MG63 (cell line): ENCODE results near the gene LMF2. TPM values are rescaled to one million over a fixed set of nuclear protein-coding genes. Genes with fewer than 3 reads are reported as not detected.

ENCODE experiments used
- DNase-seq: peaks from one replicate; pipeline ENCODE4 v3.0.0-alpha.2; 2020
- H3K27me3 ChIP-seq: fragments of 250-450 bp; sonication (Bioruptor Pico); 2 replicates; pipeline ENCODE4 v1.5.1; 2020; ENCODE audit warnings: mild to moderate bottlenecking, moderate library complexity
- H3K36me3 ChIP-seq: fragments of 250-450 bp; sonication (Bioruptor Pico); 2 replicates; pipeline ENCODE4 v1.5.1; 2020; ENCODE audit warnings: mild to moderate bottlenecking, moderate library complexity
- H3K4me3 ChIP-seq: fragments of 250-450 bp; sonication (Bioruptor Pico); 2 replicates; pipeline ENCODE4 v1.5.1; 2020; ENCODE audit warnings: mild to moderate bottlenecking, moderate library complexity
- H3K9me3 ChIP-seq: fragments of 250-450 bp; sonication (Bioruptor Pico); 2 replicates; pipeline ENCODE4 v1.5.1; 2020; ENCODE audit warnings: mild to moderate bottlenecking, moderate library complexity
- total RNA-seq: library from RNA; depleted of rRNA; stranded (reverse); fragments of >200 nt; shearing (Covaris generic); gene quantifications from 2 replicates; pipeline ENCODE4 v1.2.3, GENCODE V29; 2014; ENCODE audit warnings: low replicate concordance

LMF2 gene
- total RNA-seq, 1 experiment from 2014 or later: 30.3 TPM

DNA sequence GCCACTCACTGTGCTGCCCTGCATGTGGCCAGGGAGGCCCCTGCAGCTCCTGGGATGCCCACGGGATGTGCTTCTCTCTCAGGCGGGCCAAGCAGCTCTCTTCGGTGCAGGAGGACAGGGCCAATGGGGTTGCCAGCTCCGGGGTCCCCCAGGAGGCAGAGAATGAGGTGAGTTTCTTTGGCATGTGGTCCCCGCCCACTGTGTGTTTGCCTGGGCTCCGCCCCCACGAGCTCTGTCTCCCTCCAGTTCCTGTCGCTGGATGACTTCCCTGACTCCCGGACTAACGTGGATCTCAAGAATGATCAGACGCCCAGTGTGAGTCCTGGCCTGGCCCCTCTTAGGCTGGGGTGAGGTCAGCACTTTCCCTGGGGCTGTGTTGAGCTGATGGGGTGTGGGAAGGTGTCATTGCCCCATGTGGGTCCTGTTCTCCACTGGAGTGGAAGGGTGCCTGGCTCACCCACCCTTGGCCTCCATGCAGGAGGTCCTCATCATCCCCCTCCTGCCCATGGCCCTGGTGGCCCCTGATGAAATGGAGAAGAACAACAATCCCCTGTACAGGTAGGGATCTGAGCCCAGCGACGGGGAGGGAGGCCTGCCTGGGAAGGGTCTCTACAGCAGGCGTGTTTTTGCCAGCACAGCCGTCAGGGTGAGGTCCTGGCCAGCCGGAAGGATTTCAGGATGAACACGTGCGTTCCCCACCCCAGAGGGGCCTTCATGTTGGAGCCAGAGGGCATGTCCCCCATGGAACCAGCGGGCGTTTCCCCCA is 10.2 kb upstream of the LMF2 start:
- Histone ChIP-seq H3K36me3 (peaks cover 35% of the 10 kb centered on the region), H3K27me3 (no peaks in the 10 kb centered on the region), H3K4me3 (no peak overlapping the region), H3K9me3 (no peaks in the 10 kb centered on the region)
- DNase-seq: no peak

GRCh38 chr22:50516891-50517290 is 9.4 kb upstream of the LMF2 start:
- Histone ChIP-seq H3K36me3 (peaks cover 36% of the 10 kb centered on the region), H3K27me3 (no peaks in the 10 kb centered on the region)
- no peak for DNase-seq

DNA sequence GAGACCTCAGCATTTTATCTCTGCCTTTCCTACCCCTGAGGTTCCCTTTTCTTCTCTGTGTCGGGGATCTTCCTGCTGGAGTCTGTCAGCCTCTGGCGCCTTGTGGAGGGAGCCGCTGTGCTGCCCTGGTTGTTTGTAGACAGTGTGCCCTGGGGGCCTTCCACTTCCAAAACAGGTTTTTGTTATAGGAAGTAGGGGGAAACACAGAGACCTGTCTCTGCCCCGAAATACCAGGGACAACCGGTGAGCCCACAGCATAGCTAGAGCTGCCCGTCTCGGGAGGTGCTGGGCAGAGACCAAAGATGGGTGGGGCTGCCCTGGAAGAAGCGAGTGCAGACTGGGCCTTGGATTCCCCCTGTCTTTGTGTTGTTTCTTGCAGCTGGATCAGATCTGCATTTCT is 8.6 kb upstream of the LMF2 start:
- DNase-seq: no peak
- H3K27me3 ChIP-seq: no peaks in the 10 kb centered on the region
- peaks cover 36% of the 10 kb centered on the region for H3K36me3 ChIP-seq
- no peak overlapping the region for H3K4me3 ChIP-seq
- H3K9me3 ChIP-seq: no peaks in the 10 kb centered on the region

More at GRCh38 chr22:50516891-50517290, 9.4 kb upstream of the LMF2 start:
- Histone ChIP-seq H3K4me3 (no peak overlapping the region), H3K9me3 (no peaks in the 10 kb centered on the region)

DNA sequence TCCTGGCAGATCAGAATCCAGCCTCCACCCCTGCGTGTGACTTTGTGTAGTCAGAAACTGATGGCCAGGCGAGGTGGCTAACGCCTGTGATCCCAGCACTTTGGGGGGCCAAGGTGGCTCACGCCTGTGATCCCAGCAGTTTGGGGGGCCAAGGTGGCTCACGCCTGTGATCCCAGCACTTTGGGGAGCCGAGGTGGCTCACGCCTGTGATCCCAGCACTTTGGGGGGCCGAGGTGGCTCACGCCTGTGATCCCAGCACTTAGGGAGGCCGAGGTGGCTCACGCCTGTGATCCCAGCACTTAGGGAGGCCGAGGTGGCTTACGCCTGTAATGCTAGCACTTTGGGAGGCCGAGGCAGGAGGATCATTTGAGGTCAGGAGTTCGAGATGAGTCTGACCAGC is 5.7 kb upstream of the LMF2 start:
- Histone ChIP-seq H3K27me3 (no peaks in the 10 kb centered on the region), H3K4me3 (no peak overlapping the region), H3K36me3 (peaks cover 21% of the 10 kb centered on the region), H3K9me3 (no peaks in the 10 kb centered on the region)
- DNase-seq: no peak

GRCh38 chr22:50508897-50509296 is 1.4 kb upstream of the LMF2 start:
- no peaks in the 10 kb centered on the region for H3K27me3 ChIP-seq
- H3K36me3 ChIP-seq: peaks cover 25% of the 10 kb centered on the region
- DNase-seq: no peak
- H3K9me3 ChIP-seq: no peaks in the 10 kb centered on the region
- H3K4me3 ChIP-seq: peak overlapping the region; percentile 74

- Histone ChIP-seq H3K9me3 (no peaks in the 10 kb centered on the region), H3K27me3 (no peaks in the 10 kb centered on the region), H3K36me3 (peaks cover 26% of the 10 kb centered on the region), H3K4me3 (peak within 1 kb of the TSS; percentile 98)
- peak; percentile 89 for DNase-seq
These were observed 736 bp upstream of the LMF2 start, which contains the start of gene NCAPH2 for GRCh38 chr22:50507991-50508884. NCAPH2 (plus strand) TSS chr22:50508224; CDS start chr22:50508338, 114 bp downstream.

- Histone ChIP-seq H3K27me3 (no peaks in the 10 kb centered on the region), H3K36me3 (peaks cover 22% of the 10 kb centered on the region), H3K4me3 (peak overlapping the region; percentile 98), H3K9me3 (no peaks in the 10 kb centered on the region)
- no peak for DNase-seq
These were observed 686 bp downstream of the LMF2 start for GRCh38 chr22:50506611-50507420.

DNA sequence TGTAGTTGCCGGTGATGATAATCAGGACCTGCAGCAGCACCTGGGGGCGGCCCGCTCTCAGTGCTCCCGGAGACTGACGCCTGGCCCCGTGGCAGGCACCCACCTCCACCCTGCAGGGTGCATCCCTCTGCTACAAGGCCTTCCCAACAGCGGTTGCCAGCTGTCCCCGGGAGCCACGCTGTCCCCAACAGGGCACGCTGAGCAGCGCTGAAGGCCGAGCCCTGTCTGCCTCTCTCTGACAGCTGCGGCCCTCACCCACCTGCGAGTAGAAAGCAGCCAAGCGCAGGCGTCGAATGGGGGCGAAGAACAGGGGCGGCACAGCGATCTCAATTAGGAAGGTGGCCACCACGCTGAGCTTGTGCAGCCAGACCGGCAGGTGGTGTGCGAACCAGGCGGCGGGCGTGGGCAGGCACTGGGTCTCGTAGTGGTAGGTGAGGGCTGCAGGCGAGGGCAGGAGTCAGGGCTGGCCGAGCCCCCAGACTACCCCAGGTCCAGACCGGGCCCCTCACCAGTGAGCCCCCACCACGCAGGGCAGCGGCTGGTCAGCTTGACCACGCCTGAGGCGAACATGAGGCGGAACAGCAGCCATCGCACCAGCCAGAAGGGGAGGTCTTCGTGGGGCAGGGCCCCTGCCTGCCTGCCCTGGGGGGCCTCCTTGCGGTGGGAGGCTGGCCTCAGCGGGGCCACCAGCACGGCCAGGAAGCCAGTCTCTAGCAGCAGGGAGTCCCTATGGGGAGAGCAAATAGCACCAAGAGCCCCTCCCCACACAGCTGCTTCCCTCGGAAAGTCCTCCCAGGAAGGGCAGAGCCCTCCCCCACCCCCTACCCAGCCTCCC is 1.5 kb downstream of the LMF2 start:
- Histone ChIP-seq H3K27me3 (no peaks in the 10 kb centered on the region), H3K4me3 (peak overlapping the region; percentile 98), H3K9me3 (no peaks in the 10 kb centered on the region), H3K36me3 (peaks cover 22% of the 10 kb centered on the region)
- no peak for DNase-seq

GRCh38 chr22:50505276-50505775 is 2.2 kb downstream of the LMF2 start:
- Histone ChIP-seq H3K4me3 (no peak overlapping the region), H3K9me3 (no peaks in the 10 kb centered on the region), H3K36me3 (peaks cover 19% of the 10 kb centered on the region), H3K27me3 (no peaks in the 10 kb centered on the region)
- DNase-seq: no peak

GRCh38 chr22:50504369-50505211 is 2.9 kb downstream of the LMF2 start:
- no peak for DNase-seq
- Histone ChIP-seq H3K4me3 (no peak overlapping the region), H3K27me3 (no peaks in the 10 kb centered on the region), H3K36me3 (peaks cover 18% of the 10 kb centered on the region), H3K9me3 (no peaks in the 10 kb centered on the region)

GRCh38 chr22:50503475-50504145 is 3.9 kb downstream of the LMF2 start:
- Histone ChIP-seq H3K9me3 (no peaks in the 10 kb centered on the region), H3K4me3 (no peak overlapping the region), H3K27me3 (no peaks in the 10 kb centered on the region), H3K36me3 (peaks cover 18% of the 10 kb centered on the region)
- no peak for DNase-seq

- no peak overlapping the region for H3K4me3 ChIP-seq
- DNase-seq: no peak
These were observed 4.7 kb downstream of the LMF2 start for GRCh38 chr22:50502628-50503474.

GRCh38 chr22:50502096-50502495 is 5.4 kb downstream of the LMF2 start:
- H3K4me3 ChIP-seq: no peak overlapping the region
- no peaks in the 10 kb centered on the region for H3K27me3 ChIP-seq
- peaks cover 18% of the 10 kb centered on the region for H3K36me3 ChIP-seq
- DNase-seq: no peak
- no peaks in the 10 kb centered on the region for H3K9me3 ChIP-seq

More at GRCh38 chr22:50502628-50503474, 4.7 kb downstream of the LMF2 start:
- H3K36me3 ChIP-seq: peaks cover 18% of the 10 kb centered on the region
- no peaks in the 10 kb centered on the region for H3K27me3 ChIP-seq
- no peaks in the 10 kb centered on the region for H3K9me3 ChIP-seq

GRCh38 chr22:50500452-50500851 is 7.0 kb downstream of the LMF2 start:
- no peak for DNase-seq
- H3K9me3 ChIP-seq: no peaks in the 10 kb centered on the region

More at GRCh38 chr22:50500452-50500851, 7.0 kb downstream of the LMF2 start:
- peaks cover 12% of the 10 kb centered on the region for H3K36me3 ChIP-seq
- H3K4me3 ChIP-seq: no peak overlapping the region
- H3K27me3 ChIP-seq: no peaks in the 10 kb centered on the region
